HL-60 (cell line): ENCODE results near the gene TOX2.

Experiments used
- CTCF ChIP-seq: IDR thresholded peaks from one replicate; pipeline ENCODE4 v1.5.1; 2011; ENCODE audit warnings: low read length, control low read depth, inconsistent platforms; ENCODE audit not compliant: insufficient read depth
- GABPA ChIP-seq: IDR thresholded peaks from 2 replicates; pipeline ENCODE4 v1.6.1; 2012; ENCODE audit warnings: low read depth
- POLR2AphosphoS5 ChIP-seq: IDR thresholded peaks from 2 replicates; pipeline ENCODE4 v1.6.1; 2012; ENCODE audit warnings: low read depth
- REST ChIP-seq: IDR thresholded peaks from 2 replicates; pipeline ENCODE4 v1.6.1; 2012; ENCODE audit warnings: low read depth; ENCODE audit not compliant: insufficient replicate concordance
- SPI1 ChIP-seq: IDR thresholded peaks from 2 replicates; pipeline ENCODE4 v1.6.1; 2012; ENCODE audit warnings: low read depth, mild to moderate bottlenecking, borderline replicate concordance

- TF ChIP-seq CTCF: no peak
- TF ChIP-seq GABPA: no peak
- no peak for TF ChIP-seq REST
- TF ChIP-seq POLR2AphosphoS5: no peak
- no peak for TF ChIP-seq SPI1
Observed at GRCh38 chr20:44071526-44072111, 157.0 kb downstream of the TOX2 start.
